AG04450 (cell line): ENCODE measurements around the gene MICOS13. TPM values are rescaled to one million over a fixed set of nuclear protein-coding genes. Genes with fewer than 3 reads are reported as not detected.

Experiments used
- CTCF ChIA-PET: fragments of 300-600, 350-600 bp; formaldehyde crosslinking; extraction: SDS; loops from one replicate; lab custom pipeline; 2022; ENCODE audit warnings: antibody characterized with exemption, inconsistent platforms; lab: Charles Lee
- POLR2A ChIA-PET: fragments of 350-600 bp; formaldehyde crosslinking; extraction: SDS; loops from one replicate; lab custom pipeline; 2021; ENCODE audit warnings: antibody characterized with exemption, inconsistent platforms; lab: Yijun Ruan, JAX
- DNase-seq: peaks from one replicate; pipeline ENCODE4 v3.0.0-alpha.2; 2011; ENCODE audit warnings: low read depth, low spot score
- H3K27ac ChIP-seq: one replicate; pipeline ENCODE4 v1.5.1; 2012; ENCODE audit warnings: low read depth, low read length, control low read depth
- H3K27me3 ChIP-seq: one replicate; pipeline ENCODE4 v1.6.0; 2012; ENCODE audit warnings: low read length; ENCODE audit not compliant: control insufficient read depth, insufficient read depth
- H3K4me3 ChIP-seq: 2 replicates; pipeline ENCODE4 v1.5.1; 2011; ENCODE audit warnings: mild to moderate bottlenecking, low read depth, low read length, control low read depth
- H3K9me3 ChIP-seq: 2 replicates; pipeline ENCODE4 v1.5.1; 2012; ENCODE audit warnings: low read length; ENCODE audit not compliant: control insufficient read depth, insufficient read depth
- polyA plus RNA-seq: library from polyadenylated mRNA; depleted of rRNA; stranded (reverse); fragments of >200 nt; gene quantifications from 2 replicates; pipeline ENCODE4 v1.2.3, GENCODE V29; 2011
- TF ChIP-seq, protein P1 (sequence below): IDR thresholded peaks from 2 replicates; pipeline ENCODE4 v1.5.1; 2011; ENCODE audit warnings: low read depth, low read length, control low read depth, inconsistent platforms

Gene MICOS13
- polyA plus RNA-seq, 1 experiment: 25.2 TPM

DNA sequence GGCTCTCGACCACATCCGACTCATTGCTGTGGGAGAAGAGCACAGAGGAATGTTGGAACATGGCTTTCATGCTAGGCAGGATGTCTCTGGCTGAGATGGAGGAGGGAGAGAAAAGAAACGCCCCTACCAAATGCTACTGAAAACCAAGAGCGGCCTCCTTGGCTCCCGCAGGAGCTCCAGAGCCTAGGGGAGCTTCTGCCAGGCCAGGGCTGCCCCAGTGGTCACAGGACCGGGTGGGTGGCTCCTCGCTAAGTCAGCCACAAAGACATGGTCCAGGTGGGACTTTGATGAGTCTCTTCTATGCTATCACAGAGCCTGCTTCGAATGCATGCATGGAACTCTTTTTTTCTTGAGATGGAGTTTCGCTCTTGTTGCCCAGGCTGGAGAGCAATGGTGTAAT is 32.9 kb upstream of the MICOS13 start:
- TF ChIP-seq, protein P1, sequence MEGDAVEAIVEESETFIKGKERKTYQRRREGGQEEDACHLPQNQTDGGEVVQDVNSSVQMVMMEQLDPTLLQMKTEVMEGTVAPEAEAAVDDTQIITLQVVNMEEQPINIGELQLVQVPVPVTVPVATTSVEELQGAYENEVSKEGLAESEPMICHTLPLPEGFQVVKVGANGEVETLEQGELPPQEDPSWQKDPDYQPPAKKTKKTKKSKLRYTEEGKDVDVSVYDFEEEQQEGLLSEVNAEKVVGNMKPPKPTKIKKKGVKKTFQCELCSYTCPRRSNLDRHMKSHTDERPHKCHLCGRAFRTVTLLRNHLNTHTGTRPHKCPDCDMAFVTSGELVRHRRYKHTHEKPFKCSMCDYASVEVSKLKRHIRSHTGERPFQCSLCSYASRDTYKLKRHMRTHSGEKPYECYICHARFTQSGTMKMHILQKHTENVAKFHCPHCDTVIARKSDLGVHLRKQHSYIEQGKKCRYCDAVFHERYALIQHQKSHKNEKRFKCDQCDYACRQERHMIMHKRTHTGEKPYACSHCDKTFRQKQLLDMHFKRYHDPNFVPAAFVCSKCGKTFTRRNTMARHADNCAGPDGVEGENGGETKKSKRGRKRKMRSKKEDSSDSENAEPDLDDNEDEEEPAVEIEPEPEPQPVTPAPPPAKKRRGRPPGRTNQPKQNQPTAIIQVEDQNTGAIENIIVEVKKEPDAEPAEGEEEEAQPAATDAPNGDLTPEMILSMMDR: no peak
- Histone ChIP-seq H3K27me3 (no peaks in the 10 kb centered on the region), H3K4me3 (no peak overlapping the region), H3K27ac (no peak overlapping the region), H3K9me3 (no peaks in the 10 kb centered on the region; the same call in 1 of the 2 replicates)
- no peak for DNase-seq
- ChIA-PET POLR2A (no interaction called here), CTCF (interaction anchor here (1.0 kb wide), 1 partner anchor 23 kb away, joined by 3 read pairs; the partner anchor contains the start of gene RPL36)

DNA sequence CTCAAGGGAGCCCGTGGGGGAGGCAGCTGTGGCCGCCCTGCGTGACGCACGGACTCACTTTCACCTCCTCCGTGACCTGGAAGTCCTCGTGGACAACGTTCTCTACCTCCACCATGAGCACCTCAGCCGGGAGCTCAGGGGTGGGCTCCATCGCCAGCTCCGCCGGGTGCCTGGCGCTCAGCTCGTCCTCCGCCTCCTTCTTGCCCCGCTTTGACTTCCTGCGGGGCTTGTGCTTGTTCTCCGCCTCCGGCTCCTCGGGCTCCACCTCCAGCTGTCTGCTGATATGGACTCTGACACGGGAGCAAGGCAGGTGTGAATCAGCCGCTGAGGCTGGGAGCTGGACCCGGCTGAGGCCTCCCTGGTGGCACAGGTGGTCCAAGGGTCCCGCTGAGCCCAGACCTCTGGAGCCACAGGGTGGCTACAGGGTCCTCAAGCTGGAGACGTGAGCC is 31.4 kb upstream of the MICOS13 start:
- ChIA-PET CTCF (interaction anchor here (0.9 kb wide), 1 partner anchor 9 kb away, joined by 3 read pairs; the partner anchor contains the start of gene CATSPERD), POLR2A (no interaction called here)

DNA sequence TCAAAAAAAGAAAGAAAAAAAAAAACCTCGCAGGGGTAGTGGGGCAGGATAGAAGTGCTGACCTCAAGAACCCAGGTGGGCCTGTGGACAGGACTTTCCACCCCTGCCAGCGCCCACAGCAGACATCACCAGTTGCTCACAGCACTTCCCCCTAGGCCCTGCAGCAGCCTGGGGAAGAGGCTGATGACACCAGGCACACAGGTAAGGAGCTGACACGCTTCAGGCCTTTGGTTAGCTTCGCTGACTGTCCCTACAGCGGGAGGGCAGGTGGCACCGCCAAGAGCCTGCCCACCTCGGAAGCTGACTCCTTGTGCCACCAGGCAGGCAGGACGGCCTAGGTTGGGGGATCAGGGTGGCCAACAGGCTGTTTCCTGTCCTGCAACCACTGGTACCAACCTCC is 30.7 kb upstream of the MICOS13 start:
- ChIA-PET POLR2A (interaction anchor here (0.6 kb wide), 1 partner anchor 9 kb away, joined by 4 read pairs; the partner anchor contains the start of genes CATSPERD and LONP1), CTCF (no interaction called here)
- no peak for DNase-seq
- H3K27me3 ChIP-seq: no peaks in the 10 kb centered on the region
- no peak overlapping the region for H3K4me3 ChIP-seq
- no peak overlapping the region for H3K27ac ChIP-seq
- TF ChIP-seq, protein P1: no peak
- no peaks in the 10 kb centered on the region; the same call in 1 of the 2 replicates for H3K9me3 ChIP-seq

More for the DNA sequence above, 31.4 kb upstream of the MICOS13 start:
- H3K27ac ChIP-seq: no peak overlapping the region
- H3K9me3 ChIP-seq: no peaks in the 10 kb centered on the region; the same call in 1 of the 2 replicates
- H3K27me3 ChIP-seq: no peaks in the 10 kb centered on the region
- no peak for DNase-seq
- H3K4me3 ChIP-seq: no peak overlapping the region
- TF ChIP-seq, protein P1: no peak

DNA sequence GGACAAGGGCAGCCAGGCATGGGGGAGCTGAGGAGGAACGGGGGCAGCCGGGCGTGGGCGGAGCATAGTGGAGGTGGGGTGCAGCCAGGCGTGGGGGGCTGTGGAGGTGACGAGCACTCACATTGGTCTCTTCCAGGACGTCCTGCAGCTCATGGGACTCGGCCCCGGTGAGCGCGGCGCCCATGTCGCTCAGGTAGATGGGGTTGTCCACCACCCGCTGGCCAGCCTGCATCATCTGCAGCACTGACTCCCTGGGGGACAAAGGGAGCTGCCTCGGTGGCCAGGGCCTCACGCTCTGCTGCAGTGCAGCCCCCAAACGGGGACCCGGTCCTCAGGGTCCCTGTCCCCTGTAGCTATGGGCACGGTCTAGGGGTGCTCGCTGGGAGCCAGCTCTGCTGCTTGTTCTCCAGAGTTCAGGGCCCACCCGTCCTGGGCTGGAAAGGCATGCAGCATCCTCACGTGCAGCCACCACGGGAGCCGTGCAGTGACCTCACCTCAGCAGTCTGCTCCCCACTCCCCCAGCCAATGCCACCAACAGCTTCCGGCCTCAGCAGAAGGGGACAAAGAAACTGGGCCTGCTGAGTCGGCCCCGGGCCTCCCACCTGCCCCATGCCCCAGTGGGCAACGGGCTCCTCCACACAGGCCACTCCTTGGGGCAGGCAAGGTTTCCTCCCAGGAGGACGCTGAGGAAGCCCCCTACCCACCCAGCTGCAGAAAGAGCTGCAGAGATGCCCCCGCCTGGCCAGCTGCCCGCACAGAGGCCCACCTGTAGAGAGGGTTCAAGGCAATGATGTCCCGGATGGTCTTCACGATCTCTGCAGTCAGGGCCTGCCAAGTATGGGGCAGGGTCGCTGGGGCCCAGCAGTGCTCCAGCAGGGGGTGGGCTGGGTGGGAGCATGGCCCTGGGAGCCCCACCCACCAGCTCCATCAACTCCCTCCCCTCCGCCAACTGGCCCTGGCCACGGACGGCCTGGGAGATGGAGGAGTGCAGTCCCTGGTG is 27.6 kb upstream of the MICOS13 start:
- Histone ChIP-seq H3K4me3 (no peak overlapping the region), H3K9me3 (no peaks in the 10 kb centered on the region; the same call in 1 of the 2 replicates), H3K27ac (no peak overlapping the region), H3K27me3 (no peaks in the 10 kb centered on the region)
- ChIA-PET POLR2A (interaction anchor here (0.9 to 1.1 kb wide), 3 partner anchors 11 to 18 kb away, joined by 4 to 10 read pairs (median 6); no protein-coding TSS in a partner anchor), CTCF (interaction anchor here (2.3 kb wide), 1 partner anchor 21 kb away, joined by 5 read pairs; no protein-coding TSS in a partner anchor)
- TF ChIP-seq, protein P1: no peak
- no peak for DNase-seq
